ENCODE data around the gene TUT7.

TUT7 gene

DNA sequence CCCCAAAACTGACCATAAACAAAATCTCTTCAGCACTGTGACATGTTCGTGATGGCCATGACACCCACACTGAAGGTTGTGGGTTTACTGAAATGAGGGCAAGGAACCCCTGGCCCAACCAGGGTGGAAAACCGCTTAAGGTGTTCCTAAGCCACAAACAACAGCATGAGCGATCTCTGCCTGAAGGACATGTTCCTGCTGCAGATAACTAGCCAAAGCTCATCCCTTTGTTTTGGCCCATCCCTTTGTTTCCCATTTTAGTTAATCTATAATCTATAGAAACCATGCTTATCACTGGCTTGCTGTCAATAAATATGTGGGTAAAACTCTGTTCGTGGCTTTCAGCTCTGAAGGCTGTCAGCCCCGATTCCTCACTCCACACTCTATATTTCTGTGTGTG is 21.8 kb upstream of the TUT7 start:
- no peaks in the 10 kb centered on the region for H3K27me3 ChIP-seq (replicated peaks; ENCODE audit: control insufficient read depth, insufficient read depth, low read length)
- DNase-seq (ENCODE audit: extremely low read depth, insufficient read length), result no peak
- H3K36me3 ChIP-seq (ENCODE audit: control insufficient read depth, insufficient read depth, low read length), result no peaks in the 10 kb centered on the region
- no peak overlapping the region for H3K4me3 ChIP-seq (replicated peaks; ENCODE audit: low read depth, low read length)
- TF ChIP-seq, protein P1, sequence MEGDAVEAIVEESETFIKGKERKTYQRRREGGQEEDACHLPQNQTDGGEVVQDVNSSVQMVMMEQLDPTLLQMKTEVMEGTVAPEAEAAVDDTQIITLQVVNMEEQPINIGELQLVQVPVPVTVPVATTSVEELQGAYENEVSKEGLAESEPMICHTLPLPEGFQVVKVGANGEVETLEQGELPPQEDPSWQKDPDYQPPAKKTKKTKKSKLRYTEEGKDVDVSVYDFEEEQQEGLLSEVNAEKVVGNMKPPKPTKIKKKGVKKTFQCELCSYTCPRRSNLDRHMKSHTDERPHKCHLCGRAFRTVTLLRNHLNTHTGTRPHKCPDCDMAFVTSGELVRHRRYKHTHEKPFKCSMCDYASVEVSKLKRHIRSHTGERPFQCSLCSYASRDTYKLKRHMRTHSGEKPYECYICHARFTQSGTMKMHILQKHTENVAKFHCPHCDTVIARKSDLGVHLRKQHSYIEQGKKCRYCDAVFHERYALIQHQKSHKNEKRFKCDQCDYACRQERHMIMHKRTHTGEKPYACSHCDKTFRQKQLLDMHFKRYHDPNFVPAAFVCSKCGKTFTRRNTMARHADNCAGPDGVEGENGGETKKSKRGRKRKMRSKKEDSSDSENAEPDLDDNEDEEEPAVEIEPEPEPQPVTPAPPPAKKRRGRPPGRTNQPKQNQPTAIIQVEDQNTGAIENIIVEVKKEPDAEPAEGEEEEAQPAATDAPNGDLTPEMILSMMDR (IDR thresholded peaks at IDR 0.05; ENCODE audit: insufficient read depth, low read length, poor library complexity, severe bottlenecking), result no peak

DNA sequence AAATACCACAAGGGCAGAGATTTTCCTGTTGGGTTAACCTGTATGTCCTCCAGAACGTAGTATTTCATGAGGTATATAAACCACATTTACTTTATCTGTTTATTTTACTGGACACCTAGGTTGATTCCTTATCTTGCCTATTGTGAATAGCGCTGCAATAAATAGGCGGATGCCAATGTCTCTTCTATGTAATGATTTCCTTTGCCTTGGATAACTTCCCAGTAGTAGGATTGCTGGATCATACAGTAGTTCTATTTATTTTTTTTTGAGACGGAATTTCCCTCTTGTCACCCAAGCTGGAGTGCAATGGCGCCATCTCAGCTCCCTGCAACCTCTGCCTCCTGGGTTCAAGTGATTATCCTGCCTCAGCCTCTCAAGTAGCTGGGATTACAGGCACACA is 15.6 kb upstream of the TUT7 start:
- DNase-seq (ENCODE audit: extremely low read depth, insufficient read length), result no peak
- Histone ChIP-seq H3K27me3 (replicated peaks; ENCODE audit: control insufficient read depth, insufficient read depth, low read length) (no peaks in the 10 kb centered on the region), H3K36me3 (ENCODE audit: control insufficient read depth, insufficient read depth, low read length) (no peaks in the 10 kb centered on the region), H3K4me3 (replicated peaks; ENCODE audit: low read depth, low read length) (no peak overlapping the region)
- TF ChIP-seq, protein P1 (IDR thresholded peaks at IDR 0.05; ENCODE audit: insufficient read depth, low read length, poor library complexity, severe bottlenecking), result no peak

DNA sequence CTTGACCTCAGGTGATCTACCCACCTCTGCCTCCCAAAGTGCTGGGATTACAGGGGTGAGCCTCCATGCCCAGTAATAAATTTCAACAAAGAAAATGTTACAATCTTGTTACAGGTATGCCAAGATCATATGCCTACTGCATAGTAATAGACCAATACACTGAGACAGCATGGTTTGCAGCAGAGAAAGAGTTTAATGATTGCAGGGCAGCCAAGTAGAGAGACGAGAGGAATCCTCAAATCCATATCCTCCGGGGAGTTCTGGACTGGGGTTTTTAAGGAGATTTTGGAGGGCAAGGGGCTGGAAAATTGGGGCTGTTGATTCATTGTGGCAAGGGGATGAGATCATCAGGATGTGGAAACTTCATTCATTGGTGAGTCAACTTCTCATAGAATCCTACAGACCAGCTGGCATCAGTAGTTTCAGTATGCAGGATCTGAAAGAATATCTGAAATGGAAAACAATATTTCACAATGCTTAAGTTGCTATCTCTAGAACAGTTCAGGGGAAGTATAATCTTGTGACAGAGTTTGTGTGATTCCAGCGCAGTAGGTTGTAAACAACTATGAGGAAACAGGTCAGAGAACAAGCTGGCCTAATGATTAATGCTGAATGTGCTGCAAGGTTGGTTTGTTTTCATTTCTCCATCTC is 14.8 kb upstream of the TUT7 start:
- DNase-seq (ENCODE audit: extremely low read depth, insufficient read length), result no peak
- TF ChIP-seq, protein P1 (IDR thresholded peaks at IDR 0.05; ENCODE audit: insufficient read depth, low read length, poor library complexity, severe bottlenecking), result no peak
- no peak overlapping the region for H3K4me3 ChIP-seq (replicated peaks; ENCODE audit: low read depth, low read length)

DNA sequence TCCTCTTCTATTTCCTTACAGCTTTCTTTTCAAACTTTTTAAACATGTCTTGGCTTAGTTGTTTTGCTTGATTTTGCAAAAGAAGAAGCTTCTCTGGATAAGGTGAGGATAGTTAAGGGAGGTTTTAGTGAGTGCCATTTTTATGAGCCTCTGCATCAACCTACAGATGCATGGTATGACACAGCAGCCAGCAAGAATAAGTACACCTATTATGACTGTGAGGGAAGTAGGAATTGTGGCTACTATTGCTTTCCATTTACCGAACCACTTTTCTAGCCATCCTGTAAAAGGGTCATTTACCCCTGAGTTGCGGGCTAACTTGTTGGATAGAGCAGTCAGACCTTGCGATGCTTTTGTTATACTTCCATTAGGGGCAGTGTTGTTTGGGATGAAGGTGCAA is 7.0 kb upstream of the TUT7 start:
- Histone ChIP-seq H3K27me3 (replicated peaks; ENCODE audit: control insufficient read depth, insufficient read depth, low read length) (no peaks in the 10 kb centered on the region), H3K36me3 (ENCODE audit: control insufficient read depth, insufficient read depth, low read length) (no peaks in the 10 kb centered on the region), H3K4me3 (replicated peaks; ENCODE audit: low read depth, low read length) (no peak overlapping the region)
- TF ChIP-seq, protein P1 (IDR thresholded peaks at IDR 0.05; ENCODE audit: insufficient read depth, low read length, poor library complexity, severe bottlenecking), result no peak
- DNase-seq (ENCODE audit: extremely low read depth, insufficient read length), result no peak

More for the DNA sequence above, 14.8 kb upstream of the TUT7 start:
- Histone ChIP-seq H3K36me3 (ENCODE audit: control insufficient read depth, insufficient read depth, low read length) (no peaks in the 10 kb centered on the region), H3K27me3 (replicated peaks; ENCODE audit: control insufficient read depth, insufficient read depth, low read length) (no peaks in the 10 kb centered on the region)

DNA sequence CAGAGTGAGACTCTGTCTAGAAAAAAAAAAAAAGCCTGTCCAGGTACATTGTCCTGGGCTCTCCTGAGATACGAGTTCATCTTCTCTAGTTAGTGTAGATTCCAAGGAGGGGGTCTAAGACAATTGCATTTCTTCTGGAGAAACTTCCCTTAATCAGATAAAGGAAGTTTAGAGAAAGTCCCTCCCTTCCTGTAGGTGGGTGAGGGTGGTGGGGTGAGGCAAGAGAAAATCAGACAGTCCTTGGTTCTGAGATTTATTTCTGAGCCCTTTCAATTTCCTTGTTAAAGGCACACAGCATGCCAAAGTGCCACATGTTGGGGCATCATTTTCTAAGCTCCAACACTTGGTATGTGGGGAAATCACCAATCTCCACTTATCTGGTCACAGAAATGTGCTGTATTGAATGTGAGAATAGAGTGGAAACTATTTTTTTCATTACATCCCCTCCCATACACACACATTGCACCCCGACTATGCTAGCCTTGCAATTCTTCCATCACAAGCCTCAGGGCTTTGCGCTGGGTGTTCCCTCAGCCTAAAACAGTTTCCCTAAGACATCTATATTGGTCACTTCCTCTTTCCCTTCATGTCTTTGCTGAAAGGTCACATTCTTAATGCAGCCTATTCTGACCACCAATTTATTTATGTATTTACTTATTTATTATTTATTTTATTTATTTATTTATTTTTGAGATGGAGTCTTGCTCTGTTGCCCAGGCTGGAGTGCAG is 5.1 kb upstream of the TUT7 start:
- no peaks in the 10 kb centered on the region for H3K27me3 ChIP-seq (replicated peaks; ENCODE audit: control insufficient read depth, insufficient read depth, low read length)
- no peak for DNase-seq (ENCODE audit: extremely low read depth, insufficient read length)
- TF ChIP-seq, protein P1 (IDR thresholded peaks at IDR 0.05; ENCODE audit: insufficient read depth, low read length, poor library complexity, severe bottlenecking), result no peak

More for the DNA sequence above, 5.1 kb upstream of the TUT7 start:
- H3K4me3 ChIP-seq (replicated peaks; ENCODE audit: low read depth, low read length), result no peak overlapping the region
- no peaks in the 10 kb centered on the region for H3K36me3 ChIP-seq (ENCODE audit: control insufficient read depth, insufficient read depth, low read length)
